Nucleus accumbens (tissue), 56 donors: Measurements from ENCODE around the gene SNAI3.
A peak's percentile ranks its signal among the peaks of the same experiment; 100 is the strongest.

Experiments
- DNase-seq, 56 donors: peaks; one replicate each; lab custom pipeline; 2025; lab: John Stamatoyannopoulos, UW

The SNAI3 gene

GRCh38 chr16:88706229-88706964 lies 20.1 kb upstream of the SNAI3 start, which contains the start of the genes CTU2 and RNF166:
Gene CTU2 (plus strand): TSS chr16:88706503. CDS start chr16:88706531, 28 bp downstream.
Gene RNF166 (minus strand): TSS chr16:88706408. CDS start chr16:88706325, 83 bp downstream.
- DNase-seq: peak in 55 of 56 donors; percentile 15 to 92 (median 78)

- peak in 1 of 56 donors; percentile 46 for DNase-seq
These were observed 19.5 kb upstream of the SNAI3 start for GRCh38 chr16:88705801-88706228.

- peak in 35 of 56 donors; percentile 5 to 66 (median 36) for DNase-seq
These were observed 18.9 kb upstream of the SNAI3 start for GRCh38 chr16:88705076-88705684.

GRCh38 chr16:88703486-88704309 lies 17.4 kb upstream of the SNAI3 start:
- DNase-seq: peak in 28 of 56 donors; percentile 9 to 52 (median 28)

- DNase-seq: no peak
These were observed 16.3 kb upstream of the SNAI3 start for GRCh38 chr16:88702371-88703210.

- DNase-seq: no peak
These were observed 15.5 kb upstream of the SNAI3 start for GRCh38 chr16:88701581-88702370.

- DNase-seq: peak in 41 of 56 donors; percentile 8 to 66 (median 35)
These were observed 14.6 kb upstream of the SNAI3 start for GRCh38 chr16:88700636-88701482.

- no peak for DNase-seq
These were observed 14.0 kb upstream of the SNAI3 start for GRCh38 chr16:88700322-88700635.

GRCh38 chr16:88699180-88699579 lies 12.9 kb upstream of the SNAI3 start:
- DNase-seq: no peak

- no peak for DNase-seq
These were observed 12.3 kb upstream of the SNAI3 start for GRCh38 chr16:88698646-88699045.

GRCh38 chr16:88697831-88698615 lies 11.7 kb upstream of the SNAI3 start:
- no peak for DNase-seq

- no peak for DNase-seq
These were observed 11.0 kb upstream of the SNAI3 start for GRCh38 chr16:88697116-88697830.

- DNase-seq: no peak
These were observed 10.1 kb upstream of the SNAI3 start for GRCh38 chr16:88696441-88696840.

- DNase-seq: no peak
These were observed 9.4 kb upstream of the SNAI3 start for GRCh38 chr16:88695753-88696152.

- DNase-seq: no peak
These were observed 8.9 kb upstream of the SNAI3 start for GRCh38 chr16:88695218-88695617.

- no peak for DNase-seq
These were observed 8.1 kb upstream of the SNAI3 start for GRCh38 chr16:88694221-88695087.
